Astrocyte (in vitro differentiated cells and primary cell): ENCODE measurements around the gene LRCOL1. TPM values are rescaled to one million over a fixed set of nuclear protein-coding genes. Genes with fewer than 3 reads are reported as not detected.

ENCODE experiments used
- DNase-seq: peaks from one replicate; pipeline ENCODE4 v3.0.0-alpha.2; 2010; ENCODE audit warnings: low read depth
- FAIRE-seq: peaks from 2 replicates; lab custom pipeline; 2011; peaks lifted over from hg19 to GRCh38; lab: Jason Lieb, UNC
- H2AFZ ChIP-seq: 2 replicates; pipeline ENCODE4 v1.6.0; 2012; ENCODE audit warnings: low read depth, low read length, inconsistent platforms
- H3K27ac ChIP-seq: 2 replicates; pipeline ENCODE4 v1.5.1; 2011; ENCODE audit warnings: low read depth, low read length, inconsistent platforms
- H3K27me3 ChIP-seq: 2 replicates; pipeline ENCODE4 v1.6.0; 2011; ENCODE audit warnings: low read length, inconsistent platforms; ENCODE audit not compliant: insufficient read depth
- H3K36me3 ChIP-seq: 2 replicates; pipeline ENCODE4 v1.5.1; 2011; ENCODE audit warnings: low read length, inconsistent platforms; ENCODE audit not compliant: insufficient read depth
- H3K4me1 ChIP-seq: 2 replicates; pipeline ENCODE4 v1.5.1; 2011; ENCODE audit warnings: low read length, inconsistent platforms; ENCODE audit not compliant: insufficient read depth
- H3K4me2 ChIP-seq: 2 replicates; pipeline ENCODE4 v1.6.0; 2012; ENCODE audit warnings: low read length, inconsistent platforms
- H3K4me3 ChIP-seq: 2 replicates; pipeline ENCODE4 v1.5.1; 2011; ENCODE audit warnings: low read depth, mild to moderate bottlenecking, low read length, inconsistent platforms; ENCODE audit not compliant: insufficient read depth
- H3K79me2 ChIP-seq: 2 replicates; pipeline ENCODE4 v1.6.0; 2012; ENCODE audit warnings: mild to moderate bottlenecking, low read length, inconsistent platforms; ENCODE audit not compliant: insufficient read depth
- H3K9ac ChIP-seq: 2 replicates; pipeline ENCODE4 v1.6.0; 2012; ENCODE audit warnings: mild to moderate bottlenecking, low read length, inconsistent platforms
- H3K9me3 ChIP-seq: 2 replicates; pipeline ENCODE4 v1.5.1; 2012; ENCODE audit warnings: low read depth, mild to moderate bottlenecking, low read length, inconsistent platforms; ENCODE audit not compliant: insufficient read depth
- H4K20me1 ChIP-seq: 2 replicates; pipeline ENCODE4 v1.6.0; 2012; ENCODE audit warnings: low read length, inconsistent platforms; ENCODE audit not compliant: insufficient read depth
- H3K27ac Mint-ChIP-seq: one replicate; pipeline ENCODE4 v1.8.0; 2021; ENCODE audit warnings: mild to moderate bottlenecking, mixed read lengths; ENCODE audit not compliant: unreplicated experiment
- H3K27me3 Mint-ChIP-seq: one replicate; pipeline ENCODE4 v1.8.0; 2021; ENCODE audit warnings: low read depth, mixed read lengths; ENCODE audit not compliant: unreplicated experiment
- H3K36me3 Mint-ChIP-seq: one replicate; pipeline ENCODE4 v1.8.0; 2021; ENCODE audit warnings: low read depth, mixed read lengths; ENCODE audit not compliant: unreplicated experiment
- H3K4me1 Mint-ChIP-seq: one replicate; pipeline ENCODE4 v1.8.0; 2021; ENCODE audit warnings: low read depth, mixed read lengths; ENCODE audit not compliant: unreplicated experiment
- H3K4me3 Mint-ChIP-seq: one replicate; pipeline ENCODE4 v1.8.0; 2021; ENCODE audit warnings: mild to moderate bottlenecking, moderate library complexity, mixed read lengths; ENCODE audit not compliant: unreplicated experiment
- H3K9me3 Mint-ChIP-seq: one replicate; pipeline ENCODE4 v1.8.0; 2021; ENCODE audit warnings: mild to moderate bottlenecking, mixed read lengths; ENCODE audit not compliant: unreplicated experiment
- CTCF ChIP-seq: IDR thresholded peaks from 2 replicates; pipeline ENCODE4 v1.5.1; 2011; ENCODE audit warnings: low read depth, mild to moderate bottlenecking, inconsistent platforms, low read length, moderate library complexity; ENCODE audit not compliant: insufficient read depth
- EZH2 ChIP-seq: IDR thresholded peaks from 2 replicates; pipeline ENCODE4 v1.6.1; 2012; ENCODE audit warnings: mild to moderate bottlenecking, low read length, inconsistent platforms; ENCODE audit not compliant: insufficient read depth
- total RNA-seq: library from RNA; stranded (reverse); gene quantifications from 2 replicates; pipeline ENCODE4 v1.2.1, GENCODE V29; 2021

LRCOL1 gene
- total RNA-seq, 1 donor from 2014 or later: not detected

GRCh38 chr12:132582058-132582420 is 28.3 kb downstream of the LRCOL1 start:
- Mint-ChIP-seq H3K4me1 (peaks cover 3% of the 10 kb centered on the region), H3K4me3 (no peak overlapping the region), H3K36me3 (peaks cover 9% of the 10 kb centered on the region), H3K27ac (no peak overlapping the region), H3K27me3 (peaks cover 23% of the 10 kb centered on the region), H3K9me3 (peaks cover 4% of the 10 kb centered on the region)
- Histone ChIP-seq H3K4me2 (no peak overlapping the region), H3K9me3 (no peaks in the 10 kb centered on the region), H3K9ac (no peak overlapping the region), H2AFZ (no peak overlapping the region), H4K20me1 (peaks cover 10% of the 10 kb centered on the region), H3K27me3 (peaks cover 5% of the 10 kb centered on the region), H3K27ac (no peak overlapping the region), H3K79me2 (no peaks in the 10 kb centered on the region), H3K36me3 (peaks cover 3% of the 10 kb centered on the region), H3K4me3 (no peak overlapping the region), H3K4me1 (no peaks in the 10 kb centered on the region)
- FAIRE-seq (no peak), DNase-seq (no peak)
- TF ChIP-seq EZH2 (no peak), CTCF (no peak)

- peaks cover 5% of the 10 kb centered on the region for H3K27me3 ChIP-seq
- no peak for FAIRE-seq
Measured at GRCh38 chr12:132581348-132582057, 28.9 kb downstream of the LRCOL1 start.

More at GRCh38 chr12:132581348-132582057, 28.9 kb downstream of the LRCOL1 start:
- Mint-ChIP-seq H3K4me3 (no peak overlapping the region), H3K27ac (no peak overlapping the region), H3K27me3 (peaks cover 22% of the 10 kb centered on the region), H3K36me3 (peaks cover 10% of the 10 kb centered on the region), H3K4me1 (peaks cover 3% of the 10 kb centered on the region), H3K9me3 (peaks cover 4% of the 10 kb centered on the region)
- Histone ChIP-seq H3K4me3 (no peak overlapping the region), H3K9me3 (no peaks in the 10 kb centered on the region), H3K79me2 (no peaks in the 10 kb centered on the region), H3K9ac (no peak overlapping the region), H3K27ac (no peak overlapping the region), H3K4me1 (no peaks in the 10 kb centered on the region), H2AFZ (no peak overlapping the region), H4K20me1 (peaks cover 10% of the 10 kb centered on the region), H3K36me3 (peaks cover 3% of the 10 kb centered on the region), H3K4me2 (no peak overlapping the region)
- no peak for TF ChIP-seq EZH2
- no peak for TF ChIP-seq CTCF
- DNase-seq: no peak
